DOHH2 (cell line): ENCODE data around the gene ATP5MC2.

Experiments used
- CTCF ChIP-seq: fragments of 200-600 bp; sonication (generic); IDR thresholded peaks from one replicate; pipeline ENCODE4 v1.5.1; 2014; ENCODE audit warnings: antibody characterized with exemption, mild to moderate bottlenecking, low read depth, low read length; ENCODE audit not compliant: poor library complexity, severe bottlenecking
- EZH2phosphoT487 ChIP-seq: fragments of 200-600 bp; sonication (generic); IDR thresholded peaks from 2 replicates; pipeline ENCODE4 v1.6.1; 2017; ENCODE audit warnings: borderline replicate concordance, mild to moderate bottlenecking, antibody characterized with exemption, low read length, moderate library complexity, mixed read lengths

DNA sequence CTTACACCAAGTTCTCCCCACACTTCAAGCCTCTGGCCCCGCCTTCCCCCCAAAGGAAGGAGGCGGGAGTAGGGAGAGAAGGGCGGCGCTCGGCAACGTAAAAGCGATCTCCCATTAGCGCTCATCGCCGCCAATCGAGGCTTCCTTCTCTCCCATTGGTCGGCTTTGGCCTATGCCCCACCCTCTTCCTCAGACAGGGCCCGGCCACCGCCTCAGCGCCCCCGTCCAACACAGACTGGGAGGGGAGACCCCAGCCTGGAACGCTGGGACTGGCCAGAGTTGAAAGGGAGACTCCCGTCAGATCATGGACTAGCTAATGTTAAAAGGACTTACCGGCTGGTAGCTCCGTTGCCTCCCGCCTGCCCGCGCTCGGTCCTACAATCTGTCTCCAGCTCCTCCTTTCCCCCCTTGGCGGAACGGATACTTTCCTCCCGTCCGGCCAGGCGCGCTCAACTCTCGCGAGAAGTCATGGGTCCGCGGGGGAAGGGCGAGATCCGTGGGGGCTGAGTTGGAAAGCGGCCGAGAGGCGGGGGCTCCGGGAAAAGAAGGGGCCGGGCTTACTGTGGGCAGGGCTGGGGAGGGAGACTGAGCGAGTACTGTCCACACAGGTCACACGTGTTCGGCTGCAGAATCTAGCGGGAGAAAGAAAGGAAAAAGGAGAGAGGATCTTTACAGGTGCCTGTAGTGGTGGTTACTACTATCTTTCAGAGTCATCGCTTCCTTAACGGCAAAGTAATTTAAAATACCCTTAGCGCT is 49.8 kb downstream of the ATP5MC2 start, which contains the start of gene ATF7:
- no peak for TF ChIP-seq CTCF
- TF ChIP-seq EZH2phosphoT487 = no peak
